Naive thymus-derived CD8-positive, alpha-beta T cell (primary cell): ENCODE measurements around the gene FGFR1OP2. TPM values are rescaled to one million over a fixed set of nuclear protein-coding genes. Genes with fewer than 3 reads are reported as not detected.
A peak's percentile ranks its signal among the peaks of the same experiment; 100 is the strongest.

Experiments
- ATAC-seq, 2 donors: fragments of 150-1000 bp; cut with Tn5 transposase in 1 of 2; sonication (Bioruptor Pico), chemical (Tn5 transposase) in 1 of 2; 1 replicate in 1 of 2; 2 replicates in 1 of 2; pipeline ENCODE4 v1.10.0; 2021; ENCODE audit warnings: mild to moderate bottlenecking in 2 of 2, moderate library complexity in 2 of 2
- POLR2A ChIA-PET: fragments of 350-600 bp; sonication (Branson Sonifier 250); formaldehyde crosslinking; loops from one replicate; lab custom pipeline; 2021; ENCODE audit warnings: antibody characterized with exemption; lab: Charles Lee
- DNase-seq, 10 donors: peaks; one replicate each; pipeline versions ENCODE4 v3.0.0 to v3.0.0-alpha.2; 2020 to 2022
- H3K27ac Mint-ChIP-seq, 10 donors: one replicate each; pipeline ENCODE4 v1.8.0; 2020 to 2022; ENCODE audit warnings: mild to moderate bottlenecking in 10 of 10, mixed read lengths in 10 of 10, moderate library complexity in 4 of 10, inconsistent platforms in 1 of 10
- H3K27me3 Mint-ChIP-seq, 5 donors: one replicate each; pipeline ENCODE4 v1.8.0; 2021 to 2022; ENCODE audit warnings: mixed read lengths in 5 of 5
- H3K36me3 Mint-ChIP-seq, 3 donors: one replicate each; pipeline ENCODE4 v1.8.0; 2020 to 2022; ENCODE audit warnings: mixed read lengths in 3 of 3, mild to moderate bottlenecking in 2 of 3, inconsistent platforms in 1 of 3
- H3K4me1 Mint-ChIP-seq, 4 donors: one replicate each; pipeline ENCODE4 v1.8.0; 2021 to 2022; ENCODE audit warnings: mixed read lengths in 4 of 4
- H3K4me3 Mint-ChIP-seq, 10 donors: one replicate each; pipeline ENCODE4 v1.8.0; 2020 to 2022; ENCODE audit warnings: mild to moderate bottlenecking in 10 of 10, mixed read lengths in 10 of 10, moderate library complexity in 6 of 10, inconsistent platforms in 1 of 10
- H3K9me3 Mint-ChIP-seq, 9 donors: one replicate each; pipeline ENCODE4 v1.8.0; 2020 to 2022; ENCODE audit warnings: mixed read lengths in 9 of 9, mild to moderate bottlenecking in 3 of 9, inconsistent platforms in 1 of 9, moderate library complexity in 1 of 9
- polyA plus RNA-seq, 3 donors: library from polyadenylated mRNA; unstranded; fragments of 300-500 nt; fragmentation: Illumina TruSeq; gene quantifications; one replicate each; pipeline ENCODE4 v1.2.3, GENCODE V29; 2021
- total RNA-seq, 8 experiments: library from RNA in 2 of 8; stranded (reverse) in 2 of 8; gene quantifications; one replicate each; pipeline ENCODE4 v1.2.3 and lab custom pipeline; 2021 to 2026

FGFR1OP2 gene
- total and polyA plus RNA-seq, 5 experiments from 2014 or later: 74.4 to 91.8 (median 77.0) TPM

DNA sequence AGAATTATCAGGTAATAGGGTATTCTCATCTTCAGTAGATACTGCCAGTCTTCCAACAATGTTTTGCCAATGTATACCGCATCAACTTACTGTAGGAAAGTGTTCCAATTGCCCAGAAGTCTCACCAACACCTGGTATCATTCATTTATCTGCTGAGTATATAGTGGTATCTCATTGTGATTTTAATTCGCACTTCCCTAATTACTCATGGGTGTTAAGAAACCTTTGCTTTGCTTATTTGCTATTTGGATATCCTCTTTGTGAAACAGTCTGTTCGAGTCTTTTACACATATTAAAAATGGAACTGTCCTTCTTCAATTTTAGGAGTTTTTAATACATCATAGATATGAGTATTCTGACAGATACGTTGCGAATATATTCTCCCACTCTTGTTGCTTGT, 69.8 kb downstream of the FGFR1OP2 start:
- peaks cover 0 to 20% (median 4%) of the 10 kb centered on the region in 3 donors for H3K36me3 Mint-ChIP-seq
- H3K27ac Mint-ChIP-seq: peak overlapping the region in 1 of 10 donors; percentile 36
- no peaks in the 10 kb centered on the region for H3K27me3 Mint-ChIP-seq
- H3K4me1 Mint-ChIP-seq: peaks cover 20 to 61% (median 50%) of the 10 kb centered on the region in 4 donors
- DNase-seq: no peak
- no peak for ATAC-seq
- POLR2A ChIA-PET: no interaction called here
- no peaks in the 10 kb centered on the region for H3K9me3 Mint-ChIP-seq
- no peak overlapping the region for H3K4me3 Mint-ChIP-seq

- DNase-seq (no peak), ATAC-seq (no peak)
- no peaks in the 10 kb centered on the region for H3K9me3 Mint-ChIP-seq
- POLR2A ChIA-PET: no interaction called here
- peak overlapping the region in 2 of 10 donors; percentile 2 to 16 for H3K27ac Mint-ChIP-seq
- no peaks in the 10 kb centered on the region for H3K27me3 Mint-ChIP-seq
- peaks cover 21 to 62% (median 55%) of the 10 kb centered on the region in 4 donors for H3K4me1 Mint-ChIP-seq
- peaks cover 0 to 15% (median 4%) of the 10 kb centered on the region in 3 donors for H3K36me3 Mint-ChIP-seq
- H3K4me3 Mint-ChIP-seq: peak overlapping the region in 2 of 10 donors; percentile 15 to 51
Measured at GRCh38 chr12:27009881-27010301, 71.6 kb downstream of the FGFR1OP2 start.

GRCh38 chr12:27012239-27012981, 74.1 kb downstream of the FGFR1OP2 start:
- peaks cover 0 to 15% (median 4%) of the 10 kb centered on the region in 3 donors for H3K36me3 Mint-ChIP-seq
- H3K9me3 Mint-ChIP-seq: no peaks in the 10 kb centered on the region
- H3K27me3 Mint-ChIP-seq: no peaks in the 10 kb centered on the region
- peaks cover 22 to 65% (median 58%) of the 10 kb centered on the region in 4 donors for H3K4me1 Mint-ChIP-seq
- H3K4me3 Mint-ChIP-seq: peak overlapping the region; percentile 26 to 97 (median 74)
- H3K27ac Mint-ChIP-seq: peak overlapping the region in 8 of 10 donors; percentile 10 to 98 (median 50)
- POLR2A ChIA-PET: interaction anchor here (0.7 to 2.9 kb wide), 5 partner anchors 10 to 1797 kb away, joined by 3 to 24 read pairs (median 3); partner anchors contain the start of gene MED21
- ATAC-seq (no peak), DNase-seq (no peak)

DNA sequence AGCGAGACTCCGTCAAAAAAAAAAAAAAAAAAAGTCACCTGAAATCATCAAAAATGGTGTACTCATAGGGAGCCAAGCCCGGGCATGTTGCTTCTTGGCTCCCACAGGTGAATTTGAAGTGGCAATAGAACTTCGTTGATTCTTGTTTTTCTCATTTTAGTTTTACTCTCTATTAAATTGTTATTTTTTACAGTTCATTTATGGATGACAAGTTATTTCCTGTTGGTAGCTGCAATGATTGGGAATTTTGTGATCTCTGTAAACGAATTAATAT, 74.6 kb downstream of the FGFR1OP2 start:
- ATAC-seq (no peak), DNase-seq (no peak)
- POLR2A ChIA-PET: interaction anchor here (0.7 to 3.8 kb wide), 9 partner anchors 10 to 1797 kb away, joined by 3 to 30 read pairs (median 3); partner anchors contain the start of genes FGFR1OP2, ITPR2 and MED21
- Mint-ChIP-seq H3K9me3 (no peaks in the 10 kb centered on the region), H3K4me3 (peak overlapping the region; percentile 81 to 97 (median 94)), H3K4me1 (peaks cover 22 to 61% (median 55%) of the 10 kb centered on the region in 4 donors), H3K27ac (peak overlapping the region in 7 of 10 donors; percentile 71 to 98 (median 97)), H3K36me3 (peaks cover 0 to 15% (median 4%) of the 10 kb centered on the region in 3 donors), H3K27me3 (no peaks in the 10 kb centered on the region)

DNA sequence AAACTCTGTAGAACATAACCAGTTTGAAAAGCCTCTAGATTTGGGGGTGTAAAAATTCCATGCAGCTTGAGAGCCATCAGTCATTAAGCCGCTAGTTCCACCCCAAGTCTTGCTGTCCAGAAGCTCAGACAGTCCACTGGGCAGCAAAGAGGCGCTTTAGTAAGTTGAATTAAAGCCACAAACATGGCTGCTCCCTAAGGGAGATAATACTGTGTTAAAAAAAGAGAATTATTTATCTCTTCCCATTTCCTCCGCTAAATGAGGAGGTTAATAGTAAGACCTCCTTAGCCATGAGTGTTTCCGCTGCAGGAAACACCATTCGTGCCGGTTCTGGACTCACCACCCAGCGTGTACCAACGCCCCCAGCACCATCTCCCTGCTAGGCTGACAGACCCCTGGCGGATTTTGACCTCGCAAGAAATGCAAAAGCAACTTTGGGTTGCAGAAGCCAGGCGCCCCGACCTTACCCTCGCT, 75.4 kb downstream of the FGFR1OP2 start:
- POLR2A ChIA-PET: interaction anchor here (0.6 to 3.8 kb wide), 13 partner anchors 9 to 230 kb away, joined by 3 to 30 read pairs (median 3); partner anchors contain the start of genes FGFR1OP2, ITPR2, MED21 and STK38L

DNA sequence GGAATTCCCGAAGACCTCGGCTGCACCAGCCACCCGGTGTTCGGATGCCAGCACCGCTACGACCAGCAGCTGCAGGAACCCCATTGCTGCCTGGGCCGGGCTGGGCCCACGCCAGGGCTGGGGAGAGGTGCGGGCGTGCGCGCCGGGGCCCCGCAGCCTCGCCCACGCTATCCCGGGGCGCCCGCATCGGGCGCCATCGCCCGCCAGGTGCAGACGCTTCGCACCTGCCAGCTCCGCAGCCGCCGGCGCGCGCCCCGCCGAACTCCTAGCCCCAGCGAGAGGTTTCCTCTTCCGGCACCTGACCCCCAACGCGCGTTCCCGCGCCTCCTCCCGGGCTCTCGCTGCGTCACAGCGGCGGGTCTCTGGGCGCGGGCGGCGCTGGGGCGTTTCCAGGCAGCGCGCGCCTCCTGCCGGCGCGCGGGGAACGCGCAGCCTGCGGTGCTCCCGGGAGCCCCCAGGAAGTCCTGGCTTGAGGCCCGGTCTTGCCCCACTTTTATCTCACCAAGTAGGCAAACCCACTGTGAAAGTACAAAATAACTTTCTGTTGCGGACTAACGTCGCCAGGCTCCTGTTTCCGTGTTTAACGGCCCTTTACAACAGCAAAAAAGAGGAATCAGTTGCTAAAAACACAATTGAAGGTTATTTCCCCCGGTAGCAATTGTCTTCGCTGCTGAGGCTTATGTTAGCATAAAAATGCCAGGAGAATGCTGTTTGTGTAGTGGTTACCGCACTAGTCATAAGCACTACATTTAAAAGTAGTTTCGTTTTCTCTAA, 76.0 kb downstream of the FGFR1OP2 start, which contains the start of gene TM7SF3:
Gene TM7SF3 (minus strand): TSS at position 300 of the 774 bp plus-strand sequence. CDS start 216 bp downstream, at position 84.
- Mint-ChIP-seq H3K27me3 (no peaks in the 10 kb centered on the region), H3K36me3 (peaks cover 0 to 11% (median 4%) of the 10 kb centered on the region in 3 donors), H3K4me1 (peaks cover 22 to 53% (median 49%) of the 10 kb centered on the region in 4 donors), H3K9me3 (no peaks in the 10 kb centered on the region), H3K4me3 (peak within 1 kb of the TSS; percentile 81 to 97 (median 94)), H3K27ac (peak within 1 kb of the TSS; percentile 91 to 99 (median 96))
- POLR2A ChIA-PET: interaction anchor here (0.6 to 3.8 kb wide), 13 partner anchors 8 to 230 kb away, joined by 3 to 30 read pairs (median 3); partner anchors contain the start of genes FGFR1OP2, ITPR2, MED21 and STK38L
- ATAC-seq (peak; percentile 84 to 85), DNase-seq (peak; percentile 92 to 98 (median 97))

More for the DNA sequence above, 75.4 kb downstream of the FGFR1OP2 start:
- Mint-ChIP-seq H3K27me3 (no peaks in the 10 kb centered on the region), H3K4me1 (peaks cover 22 to 54% (median 50%) of the 10 kb centered on the region in 4 donors), H3K9me3 (no peaks in the 10 kb centered on the region), H3K4me3 (peak overlapping the region; percentile 81 to 97 (median 94)), H3K27ac (peak overlapping the region; percentile 71 to 98 (median 96)), H3K36me3 (peaks cover 0 to 11% (median 4%) of the 10 kb centered on the region in 3 donors)
- ATAC-seq: peak; percentile 1 to 19
- DNase-seq: peak in 1 of 10 donors; percentile 21

GRCh38 chr12:27014859-27015729, 76.8 kb downstream of the FGFR1OP2 start:
- H3K4me1 Mint-ChIP-seq: peaks cover 20 to 46% (median 43%) of the 10 kb centered on the region in 4 donors
- H3K36me3 Mint-ChIP-seq: peaks cover 0 to 9% (median 4%) of the 10 kb centered on the region in 3 donors
- no peaks in the 10 kb centered on the region for H3K27me3 Mint-ChIP-seq
- peak in 1 of 10 donors; percentile 15 for DNase-seq
- no peaks in the 10 kb centered on the region for H3K9me3 Mint-ChIP-seq
- no peak for ATAC-seq
- H3K4me3 Mint-ChIP-seq: peak overlapping the region; percentile 81 to 97 (median 94)
- peak overlapping the region; percentile 91 to 99 (median 96) for H3K27ac Mint-ChIP-seq
- POLR2A ChIA-PET: interaction anchor here (1.3 to 3.8 kb wide), 3 partner anchors 8 to 291 kb away, joined by 5 to 30 read pairs (median 24); partner anchors contain the start of genes ITPR2 and MED21

GRCh38 chr12:27015730-27016076, 77.4 kb downstream of the FGFR1OP2 start:
- POLR2A ChIA-PET: interaction anchor here (0.7 to 3.8 kb wide), 3 partner anchors 129 to 290 kb away, joined by 3 to 30 read pairs (median 5); partner anchors contain the start of gene ITPR2
- ATAC-seq: no peak
- peak in 3 of 10 donors; percentile 50 to 62 (median 61) for DNase-seq
- peak overlapping the region; percentile 91 to 99 (median 96) for H3K27ac Mint-ChIP-seq
- H3K27me3 Mint-ChIP-seq: no peaks in the 10 kb centered on the region
- peaks cover 16 to 41% (median 37%) of the 10 kb centered on the region in 4 donors for H3K4me1 Mint-ChIP-seq
- H3K36me3 Mint-ChIP-seq: peaks cover 0 to 4% (median 3%) of the 10 kb centered on the region in 3 donors
- peak overlapping the region in 8 of 10 donors; percentile 0 to 96 (median 64) for H3K4me3 Mint-ChIP-seq
- no peaks in the 10 kb centered on the region for H3K9me3 Mint-ChIP-seq

Other genes with a start within 250 kb of the FGFR1OP2 start
- 10 to 100 TPM; 37.9 to 45.9 TPM for gene ITPR2, start 105.3 kb upstream of the FGFR1OP2 start, total RNA-seq
- 1 to 10 TPM; 4.6 to 9.6 (median 8.3) TPM for gene ITPR2, start 105.3 kb upstream of the FGFR1OP2 start, polyA plus RNA-seq
- 10 to 100 TPM; 18.3 to 19.5 TPM for gene INTS13, start 489 bp upstream of the FGFR1OP2 start, total RNA-seq
- 10 to 100 TPM; 13.3 to 26.2 (median 16.1) TPM for gene INTS13, start 489 bp upstream of the FGFR1OP2 start, polyA plus RNA-seq
- 10 to 100 TPM; 23.5 to 26.5 TPM for gene TM7SF3, start 75.9 kb downstream of the FGFR1OP2 start, total RNA-seq
- gene TM7SF3, start 75.9 kb downstream of the FGFR1OP2 start, polyA plus RNA-seq: 10 to 100 TPM; 44.3 to 62.8 (median 51.4) TPM
- 10 to 100 TPM; 68.6 to 86.3 TPM for gene MED21, start 84.1 kb downstream of the FGFR1OP2 start, total RNA-seq
- 10 to 100 TPM; 13.1 to 16.7 (median 16.5) TPM for gene MED21, start 84.1 kb downstream of the FGFR1OP2 start, polyA plus RNA-seq
- not detected for gene C12orf71, start 144.1 kb downstream of the FGFR1OP2 start, total RNA-seq
- not detected for gene C12orf71, start 144.1 kb downstream of the FGFR1OP2 start, polyA plus RNA-seq